Adrenal gland (tissue), 12 donors: Measurements from ENCODE around the gene LSM7. TPM values are rescaled to one million over a fixed set of nuclear protein-coding genes. Genes with fewer than 3 reads are reported as not detected.

Experiments used
- DNase-seq, 7 donors: peaks; one replicate each; pipeline ENCODE4 v3.0.0-alpha.2; 2019 to 2020
- H3K27ac ChIP-seq, 5 donors: fragments of 200-600 bp; sonication (generic) in 4 of 5; 1 replicate in 3 of 5; 2 replicates in 2 of 5; pipeline versions ENCODE4 v1.5.1 to v1.8.0; 2016 to 2020; ENCODE audit warnings: mild to moderate bottlenecking in 1 of 5
- H3K27me3 ChIP-seq: fragments of 200-600 bp; 2 replicates; pipeline ENCODE4 v1.8.0; 2021
- H3K36me3 ChIP-seq, 2 donors: fragments of 200-600 bp; replicated peaks in 1 of 2; 1 replicate in 1 of 2; 2 replicates in 1 of 2; pipeline versions ENCODE4 v1.5.1 to v1.8.0; 2018 to 2022
- H3K4me1 ChIP-seq, 2 donors: fragments of 200-600 bp; replicated peaks in 1 of 2; 1 replicate in 1 of 2; 2 replicates in 1 of 2; pipeline versions ENCODE4 v1.5.1 to v1.8.0; 2018 to 2021
- H3K4me3 ChIP-seq, 4 donors: fragments of 200-600 bp; sonication (generic) in 3 of 4; one replicate each; pipeline ENCODE4 v1.5.1; 2016 to 2018
- H3K9me3 ChIP-seq, 3 donors: fragments of 200-600 bp; sonication (generic) in 1 of 3; replicated peaks in 1 of 3; 1 replicate in 2 of 3; 2 replicates in 1 of 3; pipeline versions ENCODE4 v1.5.1 to v1.8.0; 2016 to 2021
- POLR2A ChIP-seq, 2 donors: fragments of 450-650 bp; IDR thresholded peaks; one replicate each; pipeline ENCODE4 v1.6.1; 2017; ENCODE audit warnings: antibody characterized with exemption in 2 of 2, mild to moderate bottlenecking in 2 of 2, moderate library complexity in 1 of 2
- WGBS, 4 donors: extraction: QIAGEN DNeasy Blood & Tissue Kit in 2 of 4; methylation state at CpG; one replicate each; pipeline versions ENCODE4 v1.1.5 to v1.1.7; 2013 to 2017; 5-methylcytosine and 5-hydroxymethylcytosine counted together
- intact Hi-C, 2 donors: fragments of 100-400 bp; cut with DNase I; formaldehyde crosslinking; loops; one replicate each; pipeline versions ENCODE4 v1.14.1 to v1.15.0; 2022 to 2023
- polyA plus RNA-seq, 3 donors: library from polyadenylated mRNA; stranded (reverse); fragments of 200-250 nt in 2 of 3; fragments of 350-450 nt in 1 of 3; fragmentation: Illumina TruSeq in 1 of 3; extraction: RNeasy Lipid Tissue Mini Kit (QIAGEN cat#74804) in 1 of 3; gene quantifications; one replicate each; pipeline ENCODE4 v1.2.3, GENCODE V29; 2013 to 2014
- total RNA-seq, 9 donors: library from RNA; depleted of rRNA in 4 of 9; stranded (reverse); fragments of >200 nt in 4 of 9; fragments of 120-200 nt in 1 of 9; fragmentation: NEBNext Ultra II Directional in 1 of 9; extraction: Animal tissue kit (Norgen Biotek cat#: 25700) in 1 of 9; gene quantifications; one replicate each; pipeline versions ENCODE4 v1.1.0 to v1.2.4, GENCODE V29; 2013 to 2023
- TF ChIP-seq, protein P1 (sequence below), 6 experiments: fragments of 450-650 bp in 4 of 6; fragments of 200-600 bp in 2 of 6; sonication (generic) in 1 of 6; IDR thresholded peaks; 1 replicate in 5 of 6; 2 replicates in 1 of 6; pipeline versions ENCODE4 v1.5.1 to v1.8.0; 2016 to 2021; ENCODE audit warnings: antibody characterized with exemption in 6 of 6, mild to moderate bottlenecking in 2 of 6, moderate library complexity in 1 of 6
- donor health status: healthy with polysubstance abuse.
- donor health status: Bipolar disorder and iron deficiency.
- donor health status: DM: yes; HTN: yes; CAD: no.
- donor health status: DM: no; HTN: no; CAD: no.
- donor health status: DM: no; HTN: no; CAD: no.
- donor health status: DM: yes; HTN: yes; CAD: no.

LSM7 gene
- total and polyA plus RNA-seq, 12 donors, result 24.1 to 355 (median 78.1) TPM

DNA sequence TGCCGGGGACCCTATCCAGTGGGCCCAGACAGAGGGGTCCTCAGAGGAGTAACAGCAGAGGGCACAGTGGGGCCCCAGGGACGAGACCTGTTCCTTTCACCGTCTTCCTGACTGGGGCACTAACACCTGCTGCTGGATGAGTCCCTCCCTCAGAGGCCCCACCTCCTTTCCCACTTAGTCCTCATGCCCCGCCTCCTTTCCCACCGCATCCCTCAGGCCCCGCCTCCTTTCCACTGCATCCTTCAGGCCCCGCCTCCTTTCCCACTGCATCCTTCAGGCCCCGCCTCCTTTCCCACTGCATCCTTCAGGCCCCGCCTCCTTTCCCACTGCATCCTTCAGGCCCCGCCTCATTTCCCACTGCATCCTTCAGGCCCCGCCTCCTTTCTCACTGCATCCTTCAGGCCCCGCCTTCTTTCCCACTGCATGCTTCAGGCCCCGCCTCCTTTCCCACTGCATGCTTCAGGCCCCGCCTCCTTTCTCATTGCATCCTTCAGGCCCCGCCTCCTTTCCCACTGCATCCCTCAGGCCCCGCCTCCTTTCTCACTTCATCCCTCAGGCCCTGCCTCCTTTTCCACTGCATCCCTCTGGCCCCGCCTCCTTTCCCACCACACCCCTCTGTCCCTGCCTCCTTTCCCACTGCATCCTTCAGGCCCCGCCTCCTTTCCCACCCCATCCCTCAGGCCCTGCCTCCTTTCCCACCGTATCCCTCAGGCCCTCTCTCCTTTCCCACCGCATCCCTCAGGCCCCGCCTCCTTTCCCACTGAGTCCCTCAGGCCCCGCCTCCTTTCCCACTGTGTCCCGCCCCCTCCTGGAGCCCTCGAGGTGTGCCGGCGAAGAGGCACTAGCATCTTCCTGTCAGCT lies 6.8 kb upstream of the LSM7 start:
- H3K4me1 ChIP-seq, result no peaks in the 10 kb centered on the region
- no peaks in the 10 kb centered on the region for H3K27me3 ChIP-seq
- TF ChIP-seq, protein P1, sequence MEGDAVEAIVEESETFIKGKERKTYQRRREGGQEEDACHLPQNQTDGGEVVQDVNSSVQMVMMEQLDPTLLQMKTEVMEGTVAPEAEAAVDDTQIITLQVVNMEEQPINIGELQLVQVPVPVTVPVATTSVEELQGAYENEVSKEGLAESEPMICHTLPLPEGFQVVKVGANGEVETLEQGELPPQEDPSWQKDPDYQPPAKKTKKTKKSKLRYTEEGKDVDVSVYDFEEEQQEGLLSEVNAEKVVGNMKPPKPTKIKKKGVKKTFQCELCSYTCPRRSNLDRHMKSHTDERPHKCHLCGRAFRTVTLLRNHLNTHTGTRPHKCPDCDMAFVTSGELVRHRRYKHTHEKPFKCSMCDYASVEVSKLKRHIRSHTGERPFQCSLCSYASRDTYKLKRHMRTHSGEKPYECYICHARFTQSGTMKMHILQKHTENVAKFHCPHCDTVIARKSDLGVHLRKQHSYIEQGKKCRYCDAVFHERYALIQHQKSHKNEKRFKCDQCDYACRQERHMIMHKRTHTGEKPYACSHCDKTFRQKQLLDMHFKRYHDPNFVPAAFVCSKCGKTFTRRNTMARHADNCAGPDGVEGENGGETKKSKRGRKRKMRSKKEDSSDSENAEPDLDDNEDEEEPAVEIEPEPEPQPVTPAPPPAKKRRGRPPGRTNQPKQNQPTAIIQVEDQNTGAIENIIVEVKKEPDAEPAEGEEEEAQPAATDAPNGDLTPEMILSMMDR (IDR thresholded peaks at IDR 0.05), result no peak
- no peak for TF ChIP-seq POLR2A (IDR thresholded peaks at IDR 0.05)
- DNase-seq, result no peak
- H3K9me3 ChIP-seq, result no peaks in the 10 kb centered on the region
- no peak overlapping the region for H3K4me3 ChIP-seq
- intact Hi-C loops, result no loop called here
- H3K36me3 ChIP-seq, result peaks cover 0 to 5% of the 10 kb centered on the region in 2 donors
- 91 to 95% (median 93%) methylated on average over 25 to 26 of the region's 26 CpGs for WGBS, 4 donors
- H3K27ac ChIP-seq, result no peak overlapping the region

DNA sequence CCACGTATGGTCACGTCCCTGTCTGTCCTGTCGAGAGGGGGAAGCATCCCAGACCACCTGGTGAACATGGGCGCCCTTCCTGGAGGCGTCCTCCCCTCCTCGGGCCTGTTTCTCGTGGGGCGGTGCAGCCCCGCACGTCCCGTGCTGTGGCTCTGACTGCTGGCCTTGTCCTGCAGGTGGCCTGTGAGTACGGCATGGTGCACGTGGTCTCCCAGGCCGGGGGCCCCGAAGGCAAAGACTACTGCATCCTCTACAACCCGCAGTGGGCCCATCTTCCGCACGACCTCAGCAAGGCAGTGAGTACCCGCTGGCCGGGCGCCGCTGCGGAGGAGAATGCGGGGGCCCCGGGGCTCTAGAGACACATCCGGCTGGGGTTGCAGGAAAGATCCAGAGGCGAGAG lies 6.0 kb upstream of the LSM7 start:
- H3K4me1 ChIP-seq, result peaks cover 5% of the 10 kb centered on the region in 2 donors
- intact Hi-C loops, result no loop called here
- H3K27ac ChIP-seq, result no peak overlapping the region
- H3K36me3 ChIP-seq, result peaks cover 0 to 5% of the 10 kb centered on the region in 2 donors
- H3K4me3 ChIP-seq, result no peak overlapping the region
- H3K9me3 ChIP-seq, result no peaks in the 10 kb centered on the region
- TF ChIP-seq, protein P1 (IDR thresholded peaks at IDR 0.05), result no peak
- no peak for TF ChIP-seq POLR2A (IDR thresholded peaks at IDR 0.05)
- no peaks in the 10 kb centered on the region for H3K27me3 ChIP-seq
- 93 to 95% (median 94%) methylated on average over 17 to 27 of the region's 27 CpGs; no CpG with 5 or more reads in 1 of the 4 donors for WGBS, 4 donors
- no peak for DNase-seq

- H3K36me3 ChIP-seq, result peaks cover 0 to 1% of the 10 kb centered on the region in 2 donors
- H3K4me1 ChIP-seq, result peaks cover 10 to 12% of the 10 kb centered on the region in 2 donors
- H3K27ac ChIP-seq, result peak overlapping the region in 1 of 5 donors; percentile 8
- intact Hi-C loops, result no loop called here
- H3K27me3 ChIP-seq, result no peaks in the 10 kb centered on the region
- no peak for DNase-seq
- WGBS, 4 donors, result 61 to 80% (median 75%) methylated on average over 5 to 11 of the region's 11 CpGs
- no peak overlapping the region for H3K4me3 ChIP-seq
- TF ChIP-seq POLR2A (IDR thresholded peaks at IDR 0.05), result no peak
- TF ChIP-seq, protein P1 (IDR thresholded peaks at IDR 0.05), result no peak
- no peaks in the 10 kb centered on the region for H3K9me3 ChIP-seq
These were observed 5.4 kb upstream of the LSM7 start for GRCh38 chr19:2333807-2334211.

DNA sequence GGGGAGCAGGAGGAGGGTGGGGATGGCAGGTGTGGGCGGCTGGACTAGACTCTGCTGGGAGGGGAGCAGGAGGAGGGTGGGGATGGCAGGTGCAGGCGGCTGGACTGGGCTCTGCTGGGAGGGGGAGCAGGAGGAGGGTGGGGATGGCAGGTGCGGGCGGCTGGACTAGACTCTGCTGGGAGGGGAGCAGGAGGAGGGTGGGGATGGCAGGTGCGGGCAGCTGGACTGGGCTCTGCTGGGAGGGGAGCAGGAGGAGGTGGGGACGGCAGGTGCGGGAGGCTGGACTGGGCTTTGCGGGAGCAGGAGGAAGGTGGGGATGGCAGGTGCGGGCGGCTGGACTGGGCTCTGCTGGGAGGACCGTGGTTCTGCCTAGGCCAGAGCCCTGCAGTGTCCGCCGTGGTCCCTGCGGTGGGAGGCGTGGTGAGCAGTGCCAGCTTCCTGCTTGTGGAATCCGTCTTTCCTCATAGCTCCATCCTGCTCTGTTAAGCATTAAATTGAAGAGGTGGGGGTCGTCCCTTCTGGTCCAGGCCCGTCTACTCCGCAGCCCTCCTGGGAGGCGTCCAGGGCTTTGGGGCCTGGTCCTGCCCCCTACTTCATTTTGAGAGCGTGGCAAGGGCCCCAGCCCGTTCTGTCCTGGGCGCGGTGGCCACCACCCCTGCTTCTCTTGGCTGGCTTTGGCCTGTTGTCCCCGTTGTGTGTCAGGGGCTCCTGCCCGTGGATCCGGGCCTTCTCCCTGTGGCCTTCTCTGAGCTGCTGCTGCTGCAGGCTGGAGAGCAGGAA lies 4.8 kb upstream of the LSM7 start:
- H3K4me3 ChIP-seq, result no peak overlapping the region
- WGBS, 4 donors, result 69 to 80% (median 76%) methylated on average over 20 to 27 of the region's 27 CpGs
- H3K4me1 ChIP-seq, result peaks cover 10 to 14% of the 10 kb centered on the region in 2 donors
- TF ChIP-seq, protein P1 (IDR thresholded peaks at IDR 0.05), result no peak
- no peak for TF ChIP-seq POLR2A (IDR thresholded peaks at IDR 0.05)
- DNase-seq, result no peak
- H3K27me3 ChIP-seq, result no peaks in the 10 kb centered on the region
- H3K9me3 ChIP-seq, result no peaks in the 10 kb centered on the region
- intact Hi-C loops, result no loop called here
- no peaks in the 10 kb centered on the region for H3K36me3 ChIP-seq
- H3K27ac ChIP-seq, result peak overlapping the region in 1 of 5 donors; percentile 8
